ENCODE data around the gene PRKAG2.

Gene PRKAG2

GRCh38 chr7:151810441-151811232, 66.3 kb downstream of the PRKAG2 start:
- DNase-seq (ENCODE audit: low read depth, low spot score) = no peak
- Histone ChIP-seq H3K36me3 (ENCODE audit: insufficient read depth, low read length) (no peaks in the 10 kb centered on the region), H3K27ac (no peak overlapping the region), H3K9me3 (ENCODE audit: low read depth, low read length) (no peaks in the 10 kb centered on the region), H3K4me3 (no peak overlapping the region), H3K9ac (ENCODE audit: insufficient read length) (no peak overlapping the region)
- TF ChIP-seq POLR2AphosphoS5 (IDR thresholded peaks at IDR 0.05; ENCODE audit: borderline replicate concordance, low read depth, low read length) (no peak), FOXP2 (optimal IDR thresholded peaks at IDR 0.05; ENCODE audit: control extremely low read depth, extremely low read length, insufficient read depth) (no peak), EZH2 (IDR thresholded peaks at IDR 0.05) (no peak)

GRCh38 chr7:151809864-151810170, 67.1 kb downstream of the PRKAG2 start:
- Histone ChIP-seq H3K9ac (ENCODE audit: insufficient read length) (no peak overlapping the region), H3K4me3 (no peak overlapping the region), H3K36me3 (ENCODE audit: insufficient read depth, low read length) (no peaks in the 10 kb centered on the region), H3K27ac (no peak overlapping the region), H3K9me3 (ENCODE audit: low read depth, low read length) (no peaks in the 10 kb centered on the region)
- no peak for DNase-seq (ENCODE audit: low read depth, low spot score)
- TF ChIP-seq EZH2 (IDR thresholded peaks at IDR 0.05) (no peak), FOXP2 (optimal IDR thresholded peaks at IDR 0.05; ENCODE audit: control extremely low read depth, extremely low read length, insufficient read depth) (no peak), POLR2AphosphoS5 (IDR thresholded peaks at IDR 0.05; ENCODE audit: borderline replicate concordance, low read depth, low read length) (no peak)

- DNase-seq (ENCODE audit: low read depth, low spot score) = no peak
- no peak for TF ChIP-seq POLR2AphosphoS5 (IDR thresholded peaks at IDR 0.05; ENCODE audit: borderline replicate concordance, low read depth, low read length)
- TF ChIP-seq EZH2 (IDR thresholded peaks at IDR 0.05) = no peak
- no peak for TF ChIP-seq FOXP2 (optimal IDR thresholded peaks at IDR 0.05; ENCODE audit: control extremely low read depth, extremely low read length, insufficient read depth)
- no peak overlapping the region for H3K27ac ChIP-seq
These were observed 67.6 kb downstream of the PRKAG2 start for GRCh38 chr7:151809146-151809863.

GRCh38 chr7:151808400-151809145, 68.3 kb downstream of the PRKAG2 start:
- no peak overlapping the region for H3K9ac ChIP-seq (ENCODE audit: insufficient read length)
- TF ChIP-seq POLR2AphosphoS5 (IDR thresholded peaks at IDR 0.05; ENCODE audit: borderline replicate concordance, low read depth, low read length) (no peak), EZH2 (IDR thresholded peaks at IDR 0.05) (no peak), FOXP2 (optimal IDR thresholded peaks at IDR 0.05; ENCODE audit: control extremely low read depth, extremely low read length, insufficient read depth) (no peak)
- no peak overlapping the region for H3K27ac ChIP-seq

More at GRCh38 chr7:151809146-151809863, 67.6 kb downstream of the PRKAG2 start:
- Histone ChIP-seq H3K36me3 (ENCODE audit: insufficient read depth, low read length) (no peaks in the 10 kb centered on the region), H3K9me3 (ENCODE audit: low read depth, low read length) (no peaks in the 10 kb centered on the region), H3K4me3 (no peak overlapping the region), H3K9ac (ENCODE audit: insufficient read length) (no peak overlapping the region)

DNA sequence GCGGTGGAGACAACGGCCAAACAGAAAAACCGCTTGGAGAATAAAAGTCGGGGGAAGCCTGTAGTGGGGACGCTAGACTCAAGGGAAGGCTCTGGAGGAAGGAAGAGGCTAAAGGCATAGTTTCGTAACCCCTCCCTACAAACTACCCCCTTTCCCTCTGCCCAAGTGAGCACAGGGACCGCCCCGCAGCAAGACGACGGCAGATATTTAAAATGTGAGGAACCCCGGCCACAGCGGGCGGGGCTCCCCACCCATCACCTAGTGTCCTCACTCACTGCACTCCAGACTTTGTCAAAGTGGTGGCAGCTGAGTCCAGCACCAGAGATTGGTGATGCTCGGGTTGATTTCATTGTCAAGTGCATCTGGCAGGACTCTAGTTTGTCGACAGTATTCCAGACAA, 69.1 kb downstream of the PRKAG2 start:
- Histone ChIP-seq H3K36me3 (ENCODE audit: insufficient read depth, low read length) (no peaks in the 10 kb centered on the region), H3K4me3 (no peak overlapping the region), H3K9ac (ENCODE audit: insufficient read length) (no peak overlapping the region), H3K27ac (no peak overlapping the region), H3K9me3 (ENCODE audit: low read depth, low read length) (no peaks in the 10 kb centered on the region)
- no peak for DNase-seq (ENCODE audit: low read depth, low spot score)
- TF ChIP-seq EZH2 (IDR thresholded peaks at IDR 0.05) (no peak), POLR2AphosphoS5 (IDR thresholded peaks at IDR 0.05; ENCODE audit: borderline replicate concordance, low read depth, low read length) (no peak), FOXP2 (optimal IDR thresholded peaks at IDR 0.05; ENCODE audit: control extremely low read depth, extremely low read length, insufficient read depth) (no peak)

More at GRCh38 chr7:151808400-151809145, 68.3 kb downstream of the PRKAG2 start:
- Histone ChIP-seq H3K4me3 (no peak overlapping the region), H3K36me3 (ENCODE audit: insufficient read depth, low read length) (no peaks in the 10 kb centered on the region), H3K9me3 (ENCODE audit: low read depth, low read length) (no peaks in the 10 kb centered on the region)
- no peak for DNase-seq (ENCODE audit: low read depth, low spot score)

DNA sequence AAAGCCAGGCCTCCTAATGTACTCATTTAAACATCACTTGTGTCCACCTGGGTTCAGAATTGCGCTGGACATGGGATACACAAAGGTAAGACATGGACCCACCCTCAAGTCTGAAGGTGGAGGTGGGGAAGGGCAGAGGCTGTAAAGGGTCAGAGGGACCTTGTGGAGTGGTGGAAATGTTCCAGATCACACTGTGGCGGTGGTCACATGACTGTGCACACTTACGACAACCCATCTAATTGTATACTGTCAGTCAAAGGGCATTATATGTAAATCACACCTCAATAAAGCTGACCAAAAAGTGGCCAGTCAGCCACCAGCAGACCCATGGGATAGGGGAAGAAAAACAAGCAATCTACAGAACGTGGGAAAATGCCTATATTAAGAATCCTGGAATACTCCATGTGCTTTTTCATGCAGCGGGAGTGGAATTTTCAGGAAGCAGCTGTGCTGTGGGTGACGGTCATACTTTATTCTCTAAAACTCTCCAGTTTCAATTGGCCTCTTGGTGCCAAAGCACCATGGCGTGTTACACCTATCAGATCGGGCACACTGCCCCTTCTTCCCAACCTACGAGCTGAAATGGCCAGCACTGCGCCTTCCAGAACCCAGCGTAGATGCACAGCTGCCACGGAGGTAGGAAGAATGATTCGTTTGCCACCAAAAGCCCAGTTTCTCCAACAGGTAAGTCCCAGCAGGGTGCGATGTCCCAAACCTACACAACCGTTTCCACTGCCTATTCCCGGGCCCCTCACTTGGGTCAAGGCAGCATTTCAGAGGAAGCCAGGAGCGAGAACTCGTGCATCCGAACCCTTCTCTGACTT, 69.8 kb downstream of the PRKAG2 start:
- Histone ChIP-seq H3K36me3 (ENCODE audit: insufficient read depth, low read length) (no peaks in the 10 kb centered on the region), H3K4me3 (no peak overlapping the region), H3K9me3 (ENCODE audit: low read depth, low read length) (no peaks in the 10 kb centered on the region), H3K9ac (ENCODE audit: insufficient read length) (no peak overlapping the region), H3K27ac (no peak overlapping the region)
- DNase-seq (ENCODE audit: low read depth, low spot score) = no peak
- TF ChIP-seq FOXP2 (optimal IDR thresholded peaks at IDR 0.05; ENCODE audit: control extremely low read depth, extremely low read length, insufficient read depth) = no peak
- no peak for TF ChIP-seq POLR2AphosphoS5 (IDR thresholded peaks at IDR 0.05; ENCODE audit: borderline replicate concordance, low read depth, low read length)
- TF ChIP-seq EZH2 (IDR thresholded peaks at IDR 0.05) = no peak

DNA sequence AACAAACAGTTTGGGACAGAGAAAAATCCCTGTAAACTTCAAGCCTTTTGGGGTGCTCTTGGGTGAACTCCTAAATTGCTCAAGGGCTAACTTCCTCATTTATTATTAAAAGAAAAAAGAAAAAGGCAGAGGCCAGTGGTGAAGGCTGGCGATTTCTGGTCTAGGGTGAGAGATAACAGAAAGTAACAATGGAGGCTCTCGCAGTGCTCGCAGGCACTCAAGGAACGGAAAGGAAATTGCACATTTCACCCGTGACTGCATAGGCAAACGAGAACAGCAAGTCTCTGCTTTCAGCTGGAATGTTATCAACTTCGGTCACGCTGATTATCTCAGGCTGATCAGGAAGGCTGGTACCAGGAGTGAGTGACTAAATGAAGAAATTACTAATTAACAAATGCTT, 70.7 kb downstream of the PRKAG2 start:
- H3K4me3 ChIP-seq = no peak overlapping the region
- no peaks in the 10 kb centered on the region for H3K36me3 ChIP-seq (ENCODE audit: insufficient read depth, low read length)
- H3K9me3 ChIP-seq (ENCODE audit: low read depth, low read length) = no peaks in the 10 kb centered on the region
- H3K9ac ChIP-seq (ENCODE audit: insufficient read length) = no peak overlapping the region
- no peak overlapping the region for H3K27ac ChIP-seq
- TF ChIP-seq POLR2AphosphoS5 (IDR thresholded peaks at IDR 0.05; ENCODE audit: borderline replicate concordance, low read depth, low read length) (no peak), EZH2 (IDR thresholded peaks at IDR 0.05) (no peak), FOXP2 (optimal IDR thresholded peaks at IDR 0.05; ENCODE audit: control extremely low read depth, extremely low read length, insufficient read depth) (no peak)
- DNase-seq (ENCODE audit: low read depth, low spot score) = no peak

Data from SK-N-MC (cell line).